HUDEP-2 (cell line): ENCODE results near the gene TXLNG.

ENCODE experiments used
- DNase-seq, 76 experiments: peaks; one replicate each; lab custom pipeline; 2025; ENCODE audit not compliant: unreplicated experiment in 76 of 76; lab: John Stamatoyannopoulos, UW

TXLNG gene

GRCh38 chrX:16870095-16870861, 84.0 kb downstream of the TXLNG start, which contains the start of gene RBBP7:
TSS of gene RBBP7 (minus strand) at chrX:16870362. CDS start at chrX:16870053, 309 bp downstream.
- DNase-seq, result peak in 75 of 76 experiments; percentile 1 to 91 (median 80)

GRCh38 chrX:16870862-16871815, 84.9 kb downstream of the TXLNG start:
- DNase-seq, result peak in 32 of 76 experiments; percentile 0 to 48 (median 7)

- no peak for DNase-seq
Observed at GRCh38 chrX:16873106-16873505, 86.8 kb downstream of the TXLNG start.

- no peak for DNase-seq
Observed at GRCh38 chrX:16874458-16875095, 88.3 kb downstream of the TXLNG start.

- no peak for DNase-seq
Observed at GRCh38 chrX:16876696-16877095, 90.4 kb downstream of the TXLNG start.

GRCh38 chrX:16882169-16882568, 95.9 kb downstream of the TXLNG start:
- peak in 41 of 76 experiments; percentile 0 to 26 (median 5) for DNase-seq

- peak in 70 of 76 experiments; percentile 0 to 64 (median 32) for DNase-seq
Observed at GRCh38 chrX:16882702-16883486, 96.6 kb downstream of the TXLNG start.

- DNase-seq, result no peak
Observed at GRCh38 chrX:16883487-16883804, 97.2 kb downstream of the TXLNG start.

GRCh38 chrX:16885628-16886027, 99.4 kb downstream of the TXLNG start:
- no peak for DNase-seq

GRCh38 chrX:16892504-16893362, 106.5 kb downstream of the TXLNG start:
- peak in 72 of 76 experiments; percentile 0 to 75 (median 40) for DNase-seq
